ENCODE data around the gene RFC1.

The RFC1 gene

DNA sequence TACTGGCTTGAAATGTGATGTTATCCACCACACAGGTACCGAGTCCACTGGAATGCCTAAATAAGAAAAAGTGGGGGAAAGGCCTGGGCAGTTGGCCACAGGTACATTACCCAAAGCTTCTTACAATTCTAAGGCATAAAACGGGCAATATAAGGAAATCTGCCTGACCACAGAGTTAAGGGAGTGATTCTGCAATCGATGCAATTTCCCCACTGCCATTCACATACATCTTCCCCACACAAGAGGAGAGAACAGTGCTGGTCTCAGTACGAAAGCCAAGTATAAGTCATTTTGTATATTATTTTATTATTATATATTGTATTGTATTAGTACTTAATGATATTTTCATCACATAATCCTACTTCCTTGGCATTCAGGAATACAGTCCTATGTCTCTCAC, 30.6 kb downstream of the RFC1 start:
- no peak overlapping the region for H3K4me3 ChIP-seq (ENCODE audit: severe bottlenecking)
- H3K4me1 ChIP-seq (ENCODE audit: insufficient read depth, poor library complexity, severe bottlenecking), result no peaks in the 10 kb centered on the region
- H3K36me3 ChIP-seq (ENCODE audit: low read depth), result peaks cover 14% of the 10 kb centered on the region
- ATAC-seq (ENCODE audit: low read depth) (no peak), DNase-seq (ENCODE audit: low spot score) (no peak)
- TF ChIP-seq, protein P1, sequence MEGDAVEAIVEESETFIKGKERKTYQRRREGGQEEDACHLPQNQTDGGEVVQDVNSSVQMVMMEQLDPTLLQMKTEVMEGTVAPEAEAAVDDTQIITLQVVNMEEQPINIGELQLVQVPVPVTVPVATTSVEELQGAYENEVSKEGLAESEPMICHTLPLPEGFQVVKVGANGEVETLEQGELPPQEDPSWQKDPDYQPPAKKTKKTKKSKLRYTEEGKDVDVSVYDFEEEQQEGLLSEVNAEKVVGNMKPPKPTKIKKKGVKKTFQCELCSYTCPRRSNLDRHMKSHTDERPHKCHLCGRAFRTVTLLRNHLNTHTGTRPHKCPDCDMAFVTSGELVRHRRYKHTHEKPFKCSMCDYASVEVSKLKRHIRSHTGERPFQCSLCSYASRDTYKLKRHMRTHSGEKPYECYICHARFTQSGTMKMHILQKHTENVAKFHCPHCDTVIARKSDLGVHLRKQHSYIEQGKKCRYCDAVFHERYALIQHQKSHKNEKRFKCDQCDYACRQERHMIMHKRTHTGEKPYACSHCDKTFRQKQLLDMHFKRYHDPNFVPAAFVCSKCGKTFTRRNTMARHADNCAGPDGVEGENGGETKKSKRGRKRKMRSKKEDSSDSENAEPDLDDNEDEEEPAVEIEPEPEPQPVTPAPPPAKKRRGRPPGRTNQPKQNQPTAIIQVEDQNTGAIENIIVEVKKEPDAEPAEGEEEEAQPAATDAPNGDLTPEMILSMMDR (IDR thresholded peaks at IDR 0.05; ENCODE audit: poor library complexity, severe bottlenecking), result no peak
- no peaks in the 10 kb centered on the region for H3K27me3 ChIP-seq (ENCODE audit: insufficient read depth, poor library complexity, severe bottlenecking)
- H3K9me3 ChIP-seq (ENCODE audit: severe bottlenecking), result no peaks in the 10 kb centered on the region
- no peak overlapping the region for H3K27ac ChIP-seq (ENCODE audit: poor library complexity, severe bottlenecking)

DNA sequence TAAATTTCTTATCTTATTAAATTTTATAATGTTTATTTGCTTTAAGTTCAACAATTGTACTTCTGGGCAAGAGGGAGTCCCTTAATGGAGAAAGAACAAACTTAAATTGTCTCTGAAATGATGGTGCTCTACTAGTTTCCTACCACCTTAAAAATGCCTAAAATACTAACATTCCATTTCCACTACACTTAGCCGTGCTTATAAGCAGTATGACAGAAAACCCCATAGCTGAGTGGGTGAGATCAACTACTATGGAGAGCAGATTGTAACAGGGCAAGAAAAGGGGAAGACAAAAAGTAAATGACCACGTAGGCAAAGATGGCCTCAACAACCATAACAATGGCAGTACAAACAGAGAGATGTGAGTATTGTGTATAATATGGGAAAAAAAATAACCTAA, 35.0 kb downstream of the RFC1 start:
- H3K4me3 ChIP-seq (ENCODE audit: severe bottlenecking), result no peak overlapping the region
- TF ChIP-seq, protein P1 (IDR thresholded peaks at IDR 0.05; ENCODE audit: poor library complexity, severe bottlenecking), result no peak
- ATAC-seq (ENCODE audit: low read depth), result no peak
- no peaks in the 10 kb centered on the region for H3K27me3 ChIP-seq (ENCODE audit: insufficient read depth, poor library complexity, severe bottlenecking)
- no peak overlapping the region for H3K27ac ChIP-seq (ENCODE audit: poor library complexity, severe bottlenecking)
- peaks cover 25% of the 10 kb centered on the region for H3K36me3 ChIP-seq (ENCODE audit: low read depth)
- DNase-seq (ENCODE audit: low spot score), result no peak
- no peaks in the 10 kb centered on the region for H3K9me3 ChIP-seq (ENCODE audit: severe bottlenecking)
- H3K4me1 ChIP-seq (ENCODE audit: insufficient read depth, poor library complexity, severe bottlenecking), result no peaks in the 10 kb centered on the region

DNA sequence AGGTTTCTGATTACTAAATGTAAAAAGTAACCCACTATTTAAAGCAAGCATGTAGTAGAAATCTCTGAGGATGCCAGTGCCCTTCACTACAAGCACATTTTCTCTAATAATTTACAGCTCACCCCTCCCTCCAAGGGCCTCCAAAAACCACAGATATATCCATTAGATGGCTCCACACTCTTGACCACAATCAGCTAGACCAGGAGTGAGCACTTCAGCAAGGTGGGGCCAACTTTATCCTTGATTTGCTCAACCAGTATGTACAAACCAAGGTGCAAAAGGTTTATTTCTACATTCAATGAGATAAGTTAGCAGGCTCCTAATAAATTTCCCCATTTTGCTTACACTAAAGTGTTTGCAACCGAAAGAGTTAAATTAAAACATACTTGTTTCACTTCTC, 35.8 kb downstream of the RFC1 start:
- Histone ChIP-seq H3K27ac (ENCODE audit: poor library complexity, severe bottlenecking) (no peak overlapping the region), H3K4me3 (ENCODE audit: severe bottlenecking) (no peak overlapping the region), H3K36me3 (ENCODE audit: low read depth) (peaks cover 32% of the 10 kb centered on the region), H3K27me3 (ENCODE audit: insufficient read depth, poor library complexity, severe bottlenecking) (no peaks in the 10 kb centered on the region), H3K9me3 (ENCODE audit: severe bottlenecking) (no peaks in the 10 kb centered on the region), H3K4me1 (ENCODE audit: insufficient read depth, poor library complexity, severe bottlenecking) (no peaks in the 10 kb centered on the region)
- no peak for ATAC-seq (ENCODE audit: low read depth)
- DNase-seq (ENCODE audit: low spot score), result no peak
- TF ChIP-seq, protein P1 (IDR thresholded peaks at IDR 0.05; ENCODE audit: poor library complexity, severe bottlenecking), result no peak

DNA sequence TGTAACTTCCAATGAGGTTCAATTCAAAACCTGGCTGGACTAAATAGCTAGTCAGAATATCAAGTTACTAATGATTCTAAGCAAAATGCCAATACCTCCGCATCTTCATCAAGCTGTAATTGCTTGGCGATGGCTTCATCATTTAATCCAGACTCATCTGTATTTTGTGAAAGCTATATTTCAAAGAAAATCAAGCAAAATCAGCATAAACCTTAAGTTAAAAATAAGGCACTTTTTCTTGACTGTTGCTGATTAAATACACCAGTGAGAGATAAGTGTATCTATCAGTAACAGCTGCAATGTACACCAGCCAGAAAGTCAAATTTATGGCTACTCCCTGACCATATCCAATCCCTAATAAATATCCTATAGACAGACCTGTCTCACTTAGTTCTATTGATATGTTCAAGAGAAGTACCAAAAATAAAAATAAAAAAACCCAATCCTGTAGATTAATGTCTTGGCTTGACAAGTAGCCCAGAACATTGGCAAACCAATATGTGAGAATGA, 39.6 kb downstream of the RFC1 start:
- H3K27me3 ChIP-seq (ENCODE audit: insufficient read depth, poor library complexity, severe bottlenecking), result no peaks in the 10 kb centered on the region
- no peak overlapping the region for H3K4me3 ChIP-seq (ENCODE audit: severe bottlenecking)
- TF ChIP-seq, protein P1 (IDR thresholded peaks at IDR 0.05; ENCODE audit: poor library complexity, severe bottlenecking), result no peak
- no peak for ATAC-seq (ENCODE audit: low read depth)
- no peak for DNase-seq (ENCODE audit: low spot score)
- peaks cover 56% of the 10 kb centered on the region for H3K36me3 ChIP-seq (ENCODE audit: low read depth)
- no peaks in the 10 kb centered on the region for H3K4me1 ChIP-seq (ENCODE audit: insufficient read depth, poor library complexity, severe bottlenecking)
- no peak overlapping the region for H3K27ac ChIP-seq (ENCODE audit: poor library complexity, severe bottlenecking)
- H3K9me3 ChIP-seq (ENCODE audit: severe bottlenecking), result no peaks in the 10 kb centered on the region

DNA sequence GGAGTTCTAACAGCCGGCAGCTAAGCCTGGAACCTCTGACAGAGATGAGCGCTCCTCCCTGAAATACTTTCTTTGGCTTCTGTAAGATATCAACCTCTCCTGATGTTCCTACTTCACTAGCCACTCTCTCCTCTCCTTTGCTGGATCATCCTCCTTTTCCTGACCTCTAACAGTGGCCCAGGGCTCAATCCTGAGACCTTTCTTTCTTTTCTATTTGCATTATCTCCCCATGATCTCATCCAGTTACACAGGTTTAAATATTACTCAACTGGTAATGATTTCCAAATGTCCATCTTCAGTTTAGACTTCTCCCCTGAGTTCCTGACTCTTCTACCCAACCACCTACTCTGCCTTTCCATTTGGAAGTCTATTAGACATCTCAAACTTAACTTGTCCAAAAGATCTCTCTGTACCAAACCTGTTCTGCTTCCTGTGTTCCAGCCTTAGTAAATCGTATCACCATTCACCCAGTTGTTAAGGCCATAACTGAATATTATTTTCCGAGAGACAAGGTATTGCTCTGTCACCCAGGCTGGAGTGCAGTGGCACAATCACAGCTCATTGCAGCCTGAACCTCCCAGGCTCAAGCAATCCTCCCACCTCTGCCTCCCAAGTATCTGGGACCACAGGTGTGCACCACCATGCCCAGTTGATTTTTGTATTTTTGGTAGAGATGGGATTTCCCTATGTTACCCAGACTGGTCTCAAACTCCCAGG, 41.1 kb downstream of the RFC1 start:
- TF ChIP-seq, protein P1 (IDR thresholded peaks at IDR 0.05; ENCODE audit: poor library complexity, severe bottlenecking), result no peak
- peaks cover 70% of the 10 kb centered on the region for H3K36me3 ChIP-seq (ENCODE audit: low read depth)
- peak; percentile 21; the same call in 1 of the 3 replicates for ATAC-seq (ENCODE audit: low read depth)

More for the DNA sequence above, 41.1 kb downstream of the RFC1 start:
- Histone ChIP-seq H3K27ac (ENCODE audit: poor library complexity, severe bottlenecking) (no peak overlapping the region), H3K4me1 (ENCODE audit: insufficient read depth, poor library complexity, severe bottlenecking) (peaks cover 11% of the 10 kb centered on the region), H3K27me3 (ENCODE audit: insufficient read depth, poor library complexity, severe bottlenecking) (no peaks in the 10 kb centered on the region), H3K4me3 (ENCODE audit: severe bottlenecking) (no peak overlapping the region), H3K9me3 (ENCODE audit: severe bottlenecking) (no peaks in the 10 kb centered on the region)
- no peak for DNase-seq (ENCODE audit: low spot score)

All from RWPE2 (cell line).